ENCODE data around the gene PSTPIP2. TPM values are rescaled to one million over a fixed set of nuclear protein-coding genes. Genes with fewer than 3 reads are reported as not detected.
A peak's percentile ranks its signal among the peaks of the same experiment; 100 is the strongest.

The PSTPIP2 gene
- total and polyA plus RNA-seq, 4 experiments from 2014 or later: 10.9 to 19.7 (median 13.7) TPM

GRCh38 chr18:45951016-45951714, 120.9 kb downstream of the PSTPIP2 start:
- ChIA-PET POLR2A (ENCODE audit: partially characterized antibody) (no interaction called here), CTCF (ENCODE audit: partially characterized antibody) (interaction anchor here (0.6 to 1.5 kb wide), 2 partner anchors 11 to 122 kb away, joined by 3 to 4 read pairs; no protein-coding TSS in a partner anchor)

DNA sequence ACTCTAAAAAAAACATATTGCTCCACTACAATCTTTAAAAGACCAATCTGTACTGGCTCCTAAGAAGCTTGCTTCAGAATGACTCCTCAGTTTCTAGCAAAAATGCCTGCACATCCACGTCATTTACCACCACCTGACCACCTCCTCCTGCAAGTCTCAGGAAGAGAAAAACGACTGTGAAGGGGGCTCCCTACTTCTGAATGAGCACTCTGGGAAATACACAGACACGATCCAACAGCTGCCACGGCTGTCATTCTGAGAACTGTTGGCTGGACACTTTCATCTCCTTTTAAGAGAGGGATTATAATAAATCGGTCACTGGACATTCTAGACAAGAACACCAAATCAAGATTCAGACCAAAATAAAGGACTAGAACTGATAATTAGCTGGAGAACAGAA, 126.4 kb downstream of the PSTPIP2 start:
- H3K36me3 ChIP-seq (ENCODE audit: insufficient read depth, low read length): peaks cover 78% of the 10 kb centered on the region
- CTCF ChIA-PET (ENCODE audit: partially characterized antibody): interaction anchor here (3.4 kb wide), 1 partner anchor 128 kb away, joined by 14 read pairs; no protein-coding TSS in a partner anchor
- no peaks in the 10 kb centered on the region for H3K9me3 ChIP-seq (ENCODE audit: control insufficient read depth in 1 of 2, low read length in 2 of 2)
- POLR2A ChIA-PET (ENCODE audit: partially characterized antibody): interaction anchor here (1.3 kb wide), 1 partner anchor 18 kb away, joined by 4 read pairs; no protein-coding TSS in a partner anchor
- H3K27ac ChIP-seq (ENCODE audit: low read depth, low read length): no peak overlapping the region
- no peaks in the 10 kb centered on the region for H3K9me3 Mint-ChIP-seq
- H3K27me3 Mint-ChIP-seq: no peaks in the 10 kb centered on the region
- H3K4me1 Mint-ChIP-seq: peaks cover 0 to 5% (median 3%) of the 10 kb centered on the region in 4 donors
- peak overlapping the region in 1 of 7 donors; percentile 42 for H3K27ac Mint-ChIP-seq
- no peak for DNase-seq
- H3K27me3 ChIP-seq (ENCODE audit: insufficient read depth, low read length): no peaks in the 10 kb centered on the region
- no peaks in the 10 kb centered on the region for H3K4me1 ChIP-seq (ENCODE audit: insufficient read depth, low read length)
- no peak overlapping the region for H3K4me3 Mint-ChIP-seq
- intact Hi-C loops (cut with micrococcal nuclease): no loop called here
- no peak overlapping the region for H3K4me3 ChIP-seq (ENCODE audit: low read length in 2 of 2)
- H3K36me3 Mint-ChIP-seq: peaks cover 85 to 87% of the 10 kb centered on the region in 2 donors

More at GRCh38 chr18:45951016-45951714, 120.9 kb downstream of the PSTPIP2 start:
- intact Hi-C loops (cut with micrococcal nuclease): no loop called here
- peaks cover 12 to 37% (median 20%) of the 10 kb centered on the region in 4 donors for H3K4me1 Mint-ChIP-seq
- DNase-seq: no peak
- no peak overlapping the region for H3K4me3 Mint-ChIP-seq
- Histone ChIP-seq H3K4me1 (ENCODE audit: insufficient read depth, low read length) (no peaks in the 10 kb centered on the region), H3K27ac (ENCODE audit: low read depth, low read length) (no peak overlapping the region), H3K27me3 (ENCODE audit: insufficient read depth, low read length) (no peaks in the 10 kb centered on the region), H3K36me3 (ENCODE audit: insufficient read depth, low read length) (peaks cover 81% of the 10 kb centered on the region), H3K9me3 (ENCODE audit: control insufficient read depth in 1 of 2, low read length in 2 of 2) (no peaks in the 10 kb centered on the region), H3K4me3 (ENCODE audit: low read length in 2 of 2) (no peak overlapping the region)
- no peaks in the 10 kb centered on the region for H3K9me3 Mint-ChIP-seq
- H3K27me3 Mint-ChIP-seq: no peaks in the 10 kb centered on the region
- no peak overlapping the region for H3K27ac Mint-ChIP-seq
- H3K36me3 Mint-ChIP-seq: peaks cover 88 to 90% of the 10 kb centered on the region in 2 donors

- peaks cover 58% of the 10 kb centered on the region for H3K36me3 ChIP-seq (ENCODE audit: insufficient read depth, low read length)
Measured at GRCh38 chr18:45940724-45941123, 131.3 kb downstream of the PSTPIP2 start.

DNA sequence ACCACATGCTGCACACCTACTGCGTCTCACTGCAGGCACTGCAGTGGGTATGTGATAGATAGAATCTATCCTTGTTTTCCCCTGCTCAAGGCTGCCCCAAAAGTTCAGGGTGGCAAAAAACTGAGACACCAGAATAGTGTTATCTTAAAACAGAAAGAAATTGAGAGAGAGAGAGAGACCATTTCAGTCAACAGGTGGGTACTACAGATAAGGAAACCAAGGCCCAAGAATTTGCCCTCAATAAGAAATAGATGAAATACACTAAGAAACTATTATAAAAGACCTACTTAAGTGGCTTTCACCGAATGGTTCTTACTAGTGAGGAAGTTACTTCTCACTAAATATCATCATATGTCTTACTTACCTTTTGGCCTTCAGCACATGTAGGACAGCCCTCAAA, 132.8 kb downstream of the PSTPIP2 start:
- Histone ChIP-seq H3K36me3 (ENCODE audit: insufficient read depth, low read length) (peaks cover 46% of the 10 kb centered on the region), H3K27me3 (ENCODE audit: insufficient read depth, low read length) (no peaks in the 10 kb centered on the region), H3K27ac (ENCODE audit: low read depth, low read length) (no peak overlapping the region), H3K9me3 (ENCODE audit: control insufficient read depth in 1 of 2, low read length in 2 of 2) (no peaks in the 10 kb centered on the region), H3K4me3 (ENCODE audit: low read length in 2 of 2) (no peak overlapping the region), H3K4me1 (ENCODE audit: insufficient read depth, low read length) (peaks cover 21% of the 10 kb centered on the region)
- peaks cover 17 to 27% (median 23%) of the 10 kb centered on the region in 4 donors for H3K4me1 Mint-ChIP-seq
- H3K36me3 Mint-ChIP-seq: peaks cover 62 to 70% of the 10 kb centered on the region in 2 donors
- DNase-seq: no peak
- ChIA-PET POLR2A (ENCODE audit: partially characterized antibody) (no interaction called here), CTCF (ENCODE audit: partially characterized antibody) (interaction anchor here (0.7 to 1.1 kb wide), 3 partner anchors 59 to 213 kb away, joined by 3 read pairs; no protein-coding TSS in a partner anchor)
- H3K27ac Mint-ChIP-seq: peak overlapping the region in 4 of 7 donors; percentile 5 to 68 (median 40)
- H3K9me3 Mint-ChIP-seq: peaks cover 0 to 3% (median 0%) of the 10 kb centered on the region in 8 donors
- no peaks in the 10 kb centered on the region for H3K27me3 Mint-ChIP-seq
- H3K4me3 Mint-ChIP-seq: no peak overlapping the region
- intact Hi-C loops (cut with micrococcal nuclease): loop anchor here (5.0 kb wide), 1 partner anchor 33 kb away; no protein-coding TSS in a partner anchor

More at GRCh38 chr18:45940724-45941123, 131.3 kb downstream of the PSTPIP2 start:
- no peaks in the 10 kb centered on the region for H3K9me3 ChIP-seq (ENCODE audit: control insufficient read depth in 1 of 2, low read length in 2 of 2)
- ChIA-PET POLR2A (ENCODE audit: partially characterized antibody) (no interaction called here), CTCF (ENCODE audit: partially characterized antibody) (interaction anchor here (1.1 kb wide), 1 partner anchor 14 kb away, joined by 3 read pairs; no protein-coding TSS in a partner anchor)
- Mint-ChIP-seq H3K27ac (no peak overlapping the region), H3K4me1 (peaks cover 17 to 26% (median 23%) of the 10 kb centered on the region in 4 donors), H3K9me3 (peaks cover 0 to 3% (median 0%) of the 10 kb centered on the region in 8 donors), H3K27me3 (no peaks in the 10 kb centered on the region), H3K36me3 (peaks cover 73 to 74% of the 10 kb centered on the region in 2 donors), H3K4me3 (no peak overlapping the region)
- no peaks in the 10 kb centered on the region for H3K27me3 ChIP-seq (ENCODE audit: insufficient read depth, low read length)
- H3K4me1 ChIP-seq (ENCODE audit: insufficient read depth, low read length): peaks cover 21% of the 10 kb centered on the region
- no peak overlapping the region for H3K4me3 ChIP-seq (ENCODE audit: low read length in 2 of 2)
- H3K27ac ChIP-seq (ENCODE audit: low read depth, low read length): no peak overlapping the region
- intact Hi-C loops (cut with micrococcal nuclease): no loop called here
- DNase-seq: no peak

DNA sequence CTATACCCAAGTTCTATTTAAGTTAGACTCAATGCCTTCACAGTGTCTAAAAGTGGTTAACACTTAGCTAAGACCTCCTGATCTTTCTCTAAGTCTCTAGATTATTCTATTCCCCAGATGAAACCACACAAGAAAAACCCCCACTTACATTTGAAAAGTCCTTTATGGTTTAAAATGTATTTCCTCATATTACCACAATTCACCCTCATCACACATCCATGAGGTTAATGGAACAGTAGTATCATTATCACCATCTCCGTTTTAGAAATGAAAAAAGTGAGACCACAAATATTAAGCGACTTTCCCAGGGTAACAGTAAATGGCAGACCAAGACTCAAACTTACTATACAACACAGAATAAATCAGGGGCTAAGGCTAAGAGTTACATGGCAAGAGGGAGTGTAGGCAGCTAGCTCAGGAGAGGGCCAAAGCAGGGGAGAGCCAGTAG, 133.5 kb downstream of the PSTPIP2 start:
- peaks cover 21% of the 10 kb centered on the region for H3K4me1 ChIP-seq (ENCODE audit: insufficient read depth, low read length)
- POLR2A ChIA-PET (ENCODE audit: partially characterized antibody): no interaction called here
- CTCF ChIA-PET (ENCODE audit: partially characterized antibody): no interaction called here
- Mint-ChIP-seq H3K4me3 (peak overlapping the region in 3 of 8 donors; percentile 1 to 55 (median 22)), H3K9me3 (peaks cover 0 to 3% (median 0%) of the 10 kb centered on the region in 8 donors), H3K27ac (peak overlapping the region; percentile 1 to 74 (median 48)), H3K27me3 (no peaks in the 10 kb centered on the region), H3K36me3 (peaks cover 57 to 69% of the 10 kb centered on the region in 2 donors), H3K4me1 (peaks cover 17 to 27% (median 23%) of the 10 kb centered on the region in 4 donors)
- no peak overlapping the region for H3K27ac ChIP-seq (ENCODE audit: low read depth, low read length)
- H3K9me3 ChIP-seq (ENCODE audit: control insufficient read depth in 1 of 2, low read length in 2 of 2): no peaks in the 10 kb centered on the region
- no peaks in the 10 kb centered on the region for H3K27me3 ChIP-seq (ENCODE audit: insufficient read depth, low read length)
- H3K36me3 ChIP-seq (ENCODE audit: insufficient read depth, low read length): peaks cover 40% of the 10 kb centered on the region
- intact Hi-C loops (cut with micrococcal nuclease): loop anchor here (5.0 kb wide), 1 partner anchor 34 kb away; no protein-coding TSS in a partner anchor
- H3K4me3 ChIP-seq (ENCODE audit: low read length in 2 of 2): no peak overlapping the region
- DNase-seq: peak in 4 of 5 donors; percentile 41 to 59 (median 52)

GRCh38 chr18:45935591-45936335, 136.3 kb downstream of the PSTPIP2 start:
- POLR2A ChIA-PET (ENCODE audit: partially characterized antibody): interaction anchor here (0.7 kb wide), 1 partner anchor 247 kb away, joined by 4 read pairs; no protein-coding TSS in a partner anchor
- peak overlapping the region in 1 of 7 donors; percentile 19 for H3K27ac Mint-ChIP-seq
- H3K27ac ChIP-seq (ENCODE audit: low read depth, low read length): no peak overlapping the region
- intact Hi-C loops (cut with micrococcal nuclease): loop anchor here (5.0 kb wide), 1 partner anchor 37 kb away; no protein-coding TSS in a partner anchor
- H3K36me3 ChIP-seq (ENCODE audit: insufficient read depth, low read length): peaks cover 36% of the 10 kb centered on the region
- peaks cover 21% of the 10 kb centered on the region for H3K4me1 ChIP-seq (ENCODE audit: insufficient read depth, low read length)
- no peak for DNase-seq
- peaks cover 19 to 25% (median 23%) of the 10 kb centered on the region in 4 donors for H3K4me1 Mint-ChIP-seq
- CTCF ChIA-PET (ENCODE audit: partially characterized antibody): interaction anchor here (0.8 kb wide), 1 partner anchor 26 kb away, joined by 3 read pairs; no protein-coding TSS in a partner anchor
- H3K9me3 ChIP-seq (ENCODE audit: control insufficient read depth in 1 of 2, low read length in 2 of 2): no peaks in the 10 kb centered on the region
- H3K36me3 Mint-ChIP-seq: peaks cover 53 to 66% of the 10 kb centered on the region in 2 donors
- H3K27me3 ChIP-seq (ENCODE audit: insufficient read depth, low read length): no peaks in the 10 kb centered on the region
- no peak overlapping the region for H3K4me3 ChIP-seq (ENCODE audit: low read length in 2 of 2)
- H3K27me3 Mint-ChIP-seq: no peaks in the 10 kb centered on the region
- H3K4me3 Mint-ChIP-seq: no peak overlapping the region
- H3K9me3 Mint-ChIP-seq: peaks cover 0 to 3% (median 0%) of the 10 kb centered on the region in 8 donors
